A673 (cell line): ENCODE data around the gene ZNF444.

Experiments
- EZH2 ChIP-seq: fragments of 200-600 bp; sonication (generic); IDR thresholded peaks from 2 replicates; pipeline ENCODE4 v1.6.1; 2017; ENCODE audit warnings: borderline replicate concordance, low read depth, mild to moderate bottlenecking, mixed read lengths, antibody characterized with exemption, low read length; ENCODE audit not compliant: poor library complexity, severe bottlenecking
- TF ChIP-seq, protein P1 (sequence below): fragments of 300-800, 200-600 bp; sonication (generic); conservative IDR thresholded peaks from 2 replicates; pipeline ENCODE4 v1.5.1; 2017; ENCODE audit warnings: low read depth, mild to moderate bottlenecking, antibody characterized with exemption, low read length, moderate library complexity, mixed read lengths

DNA sequence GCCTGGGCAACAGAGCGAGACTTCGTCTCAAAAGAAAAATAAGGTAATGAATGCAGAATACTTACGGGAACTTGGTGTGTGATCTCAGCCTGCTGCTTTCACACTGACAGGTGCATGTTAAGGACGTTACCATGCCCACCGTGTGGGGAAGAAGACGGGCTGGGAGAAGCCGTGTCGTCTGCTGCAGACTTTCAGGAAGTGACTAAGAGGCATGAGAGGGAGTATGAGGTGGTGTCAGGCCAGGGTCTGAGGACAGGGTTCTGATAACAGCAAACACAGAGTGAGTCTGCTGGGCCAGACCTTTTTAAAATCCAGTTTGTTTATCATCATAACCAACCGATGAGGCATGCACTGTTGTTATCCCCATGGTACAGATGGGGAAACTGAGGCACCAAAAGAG lies 21.2 kb downstream of the ZNF444 start:
- TF ChIP-seq, protein P1, sequence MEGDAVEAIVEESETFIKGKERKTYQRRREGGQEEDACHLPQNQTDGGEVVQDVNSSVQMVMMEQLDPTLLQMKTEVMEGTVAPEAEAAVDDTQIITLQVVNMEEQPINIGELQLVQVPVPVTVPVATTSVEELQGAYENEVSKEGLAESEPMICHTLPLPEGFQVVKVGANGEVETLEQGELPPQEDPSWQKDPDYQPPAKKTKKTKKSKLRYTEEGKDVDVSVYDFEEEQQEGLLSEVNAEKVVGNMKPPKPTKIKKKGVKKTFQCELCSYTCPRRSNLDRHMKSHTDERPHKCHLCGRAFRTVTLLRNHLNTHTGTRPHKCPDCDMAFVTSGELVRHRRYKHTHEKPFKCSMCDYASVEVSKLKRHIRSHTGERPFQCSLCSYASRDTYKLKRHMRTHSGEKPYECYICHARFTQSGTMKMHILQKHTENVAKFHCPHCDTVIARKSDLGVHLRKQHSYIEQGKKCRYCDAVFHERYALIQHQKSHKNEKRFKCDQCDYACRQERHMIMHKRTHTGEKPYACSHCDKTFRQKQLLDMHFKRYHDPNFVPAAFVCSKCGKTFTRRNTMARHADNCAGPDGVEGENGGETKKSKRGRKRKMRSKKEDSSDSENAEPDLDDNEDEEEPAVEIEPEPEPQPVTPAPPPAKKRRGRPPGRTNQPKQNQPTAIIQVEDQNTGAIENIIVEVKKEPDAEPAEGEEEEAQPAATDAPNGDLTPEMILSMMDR = no peak
- no peak for TF ChIP-seq EZH2
